Tibial artery (tissue), 4 donors: ENCODE data around the gene RUVBL2.

Experiments
- DNase-seq, 2 donors: peaks; one replicate each; pipeline ENCODE4 v3.0.0-alpha.2; 2019
- H3K27ac ChIP-seq, 2 donors: fragments of 200-600 bp; sonication (generic) in 1 of 2; 1 replicate in 1 of 2; 2 replicates in 1 of 2; pipeline ENCODE4 v1.5.1; 2018 to 2019; ENCODE audit warnings: mild to moderate bottlenecking in 1 of 2
- H3K27me3 ChIP-seq, 2 donors: fragments of 200-600 bp; sonication (generic) in 1 of 2; one replicate each; pipeline versions ENCODE4 v1.5.1 to v1.6.0; 2016 to 2019
- H3K36me3 ChIP-seq, 3 donors: fragments of 200-600 bp; sonication (generic) in 2 of 3; one replicate each; pipeline ENCODE4 v1.5.1; 2016 to 2019; ENCODE audit warnings: mild to moderate bottlenecking in 2 of 3
- H3K4me1 ChIP-seq, 4 donors: fragments of 200-600 bp; sonication (generic) in 2 of 4; 1 replicate in 3 of 4; 2 replicates in 1 of 4; pipeline ENCODE4 v1.5.1; 2016 to 2019
- H3K4me3 ChIP-seq, 2 donors: fragments of 200-600 bp; sonication (generic) in 1 of 2; 1 replicate in 1 of 2; 2 replicates in 1 of 2; pipeline ENCODE4 v1.5.1; 2018 to 2019; ENCODE audit warnings: mild to moderate bottlenecking in 2 of 2
- H3K9me3 ChIP-seq, 3 donors: fragments of 200-600 bp; sonication (generic) in 1 of 3; one replicate each; pipeline ENCODE4 v1.5.1; 2016 to 2019
- CTCF ChIP-seq, 2 experiments: fragments of 200-600 bp in 1 of 2; fragments of 450-650 bp in 1 of 2; IDR thresholded peaks; one replicate each; pipeline ENCODE4 v1.5.1; 2017 to 2019; ENCODE audit warnings: antibody characterized with exemption in 2 of 2, mild to moderate bottlenecking in 1 of 2, moderate library complexity in 1 of 2
- intact Hi-C: fragments of 100-400 bp; cut with DNase I; formaldehyde crosslinking; loops from one replicate; pipeline ENCODE4 v1.15.0; 2023; ENCODE audit warnings: low total_unique reads

RUVBL2 gene

GRCh38 chr19:48990400-48990799 is 3.3 kb upstream of the RUVBL2 start:
- Histone ChIP-seq H3K27me3 (no peaks in the 10 kb centered on the region), H3K4me1 (peaks cover 0 to 42% (median 33%) of the 10 kb centered on the region in 4 donors), H3K9me3 (no peaks in the 10 kb centered on the region), H3K4me3 (no peak overlapping the region), H3K36me3 (peaks cover 18 to 45% (median 28%) of the 10 kb centered on the region in 3 donors), H3K27ac (peak overlapping the region in 1 of 2 donors; percentile 98)
- no peak for TF ChIP-seq CTCF (IDR thresholded peaks at IDR 0.05)
- intact Hi-C loops: loop anchor here (10.0 kb wide), 1 partner anchor 346 kb away; the partner anchor contains the start of gene CA11
- DNase-seq: no peak

- Histone ChIP-seq H3K4me3 (peak overlapping the region; percentile 85 to 97), H3K4me1 (peaks cover 0 to 44% (median 33%) of the 10 kb centered on the region in 4 donors), H3K36me3 (peaks cover 16 to 38% (median 22%) of the 10 kb centered on the region in 3 donors), H3K27me3 (no peaks in the 10 kb centered on the region), H3K27ac (peak overlapping the region; percentile 98 to 99), H3K9me3 (no peaks in the 10 kb centered on the region)
- no peak for TF ChIP-seq CTCF (IDR thresholded peaks at IDR 0.05)
- no peak for DNase-seq
- intact Hi-C loops: loop anchor here (10.0 kb wide), 1 partner anchor 346 kb away; the partner anchor contains the start of gene CA11
Observed at GRCh38 chr19:48991011-48991609, 2.6 kb upstream of the RUVBL2 start.

- Histone ChIP-seq H3K4me3 (peak overlapping the region; percentile 85 to 97), H3K9me3 (no peaks in the 10 kb centered on the region), H3K36me3 (peaks cover 12 to 29% (median 17%) of the 10 kb centered on the region in 3 donors), H3K27ac (peak overlapping the region; percentile 98 to 99), H3K27me3 (no peaks in the 10 kb centered on the region), H3K4me1 (peaks cover 0 to 44% (median 33%) of the 10 kb centered on the region in 4 donors)
- no peak for TF ChIP-seq CTCF (IDR thresholded peaks at IDR 0.05)
- DNase-seq: peak; percentile 85 to 90
- intact Hi-C loops: loop anchor here (10.0 kb wide), 1 partner anchor 347 kb away; the partner anchor contains the start of gene CA11
Observed at GRCh38 chr19:48991873-48992580, 1.7 kb upstream of the RUVBL2 start.

- peaks cover 0 to 44% (median 33%) of the 10 kb centered on the region in 4 donors for H3K4me1 ChIP-seq
- H3K27ac ChIP-seq: peak overlapping the region; percentile 98 to 99
- H3K4me3 ChIP-seq: peak overlapping the region; percentile 85 to 97
- TF ChIP-seq CTCF (IDR thresholded peaks at IDR 0.05): no peak
- H3K9me3 ChIP-seq: no peaks in the 10 kb centered on the region
- peaks cover 9 to 23% (median 14%) of the 10 kb centered on the region in 3 donors for H3K36me3 ChIP-seq
- H3K27me3 ChIP-seq: no peaks in the 10 kb centered on the region
- DNase-seq: peak; percentile 47 to 69
- intact Hi-C loops: loop anchor here (10.0 kb wide), 1 partner anchor 348 kb away; the partner anchor contains the start of gene CA11
Observed at GRCh38 chr19:48992581-48993174, 1.0 kb upstream of the RUVBL2 start.

GRCh38 chr19:48994035-48994386 is 324 bp downstream of the RUVBL2 start:
- Histone ChIP-seq H3K9me3 (no peaks in the 10 kb centered on the region), H3K27me3 (no peaks in the 10 kb centered on the region), H3K4me1 (peaks cover 0 to 44% (median 33%) of the 10 kb centered on the region in 4 donors), H3K4me3 (peak overlapping the region; percentile 85 to 97), H3K27ac (peak overlapping the region; percentile 98 to 99), H3K36me3 (peaks cover 1 to 9% (median 2%) of the 10 kb centered on the region in 3 donors)
- TF ChIP-seq CTCF (IDR thresholded peaks at IDR 0.05): no peak
- intact Hi-C loops: loop anchor here (10.0 kb wide), 1 partner anchor 349 kb away; the partner anchor contains the start of gene CA11
- DNase-seq: no peak
